GM12865 (cell line): ENCODE measurements around the gene ORC5.

Experiments
- DNase-seq: peaks from one replicate; pipeline ENCODE4 v3.0.0; 2010; ENCODE audit warnings: low read depth
- H3K4me3 ChIP-seq: 2 replicates; pipeline ENCODE4 v1.5.1; 2011; ENCODE audit warnings: mild to moderate bottlenecking, low read depth, low read length, control low read depth
- TF ChIP-seq, protein P1 (sequence below): IDR thresholded peaks from 2 replicates; pipeline ENCODE4 v1.5.1; 2011; ENCODE audit warnings: low read length, control low read depth, low read depth, inconsistent platforms; ENCODE audit not compliant: insufficient read depth; ENCODE audit errors: missing control alignments

Gene ORC5

GRCh38 chr7:104135760-104136558, 71.9 kb downstream of the ORC5 start:
- TF ChIP-seq, protein P1, sequence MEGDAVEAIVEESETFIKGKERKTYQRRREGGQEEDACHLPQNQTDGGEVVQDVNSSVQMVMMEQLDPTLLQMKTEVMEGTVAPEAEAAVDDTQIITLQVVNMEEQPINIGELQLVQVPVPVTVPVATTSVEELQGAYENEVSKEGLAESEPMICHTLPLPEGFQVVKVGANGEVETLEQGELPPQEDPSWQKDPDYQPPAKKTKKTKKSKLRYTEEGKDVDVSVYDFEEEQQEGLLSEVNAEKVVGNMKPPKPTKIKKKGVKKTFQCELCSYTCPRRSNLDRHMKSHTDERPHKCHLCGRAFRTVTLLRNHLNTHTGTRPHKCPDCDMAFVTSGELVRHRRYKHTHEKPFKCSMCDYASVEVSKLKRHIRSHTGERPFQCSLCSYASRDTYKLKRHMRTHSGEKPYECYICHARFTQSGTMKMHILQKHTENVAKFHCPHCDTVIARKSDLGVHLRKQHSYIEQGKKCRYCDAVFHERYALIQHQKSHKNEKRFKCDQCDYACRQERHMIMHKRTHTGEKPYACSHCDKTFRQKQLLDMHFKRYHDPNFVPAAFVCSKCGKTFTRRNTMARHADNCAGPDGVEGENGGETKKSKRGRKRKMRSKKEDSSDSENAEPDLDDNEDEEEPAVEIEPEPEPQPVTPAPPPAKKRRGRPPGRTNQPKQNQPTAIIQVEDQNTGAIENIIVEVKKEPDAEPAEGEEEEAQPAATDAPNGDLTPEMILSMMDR = no peak
- H3K4me3 ChIP-seq = no peak overlapping the region
- no peak for DNase-seq

DNA sequence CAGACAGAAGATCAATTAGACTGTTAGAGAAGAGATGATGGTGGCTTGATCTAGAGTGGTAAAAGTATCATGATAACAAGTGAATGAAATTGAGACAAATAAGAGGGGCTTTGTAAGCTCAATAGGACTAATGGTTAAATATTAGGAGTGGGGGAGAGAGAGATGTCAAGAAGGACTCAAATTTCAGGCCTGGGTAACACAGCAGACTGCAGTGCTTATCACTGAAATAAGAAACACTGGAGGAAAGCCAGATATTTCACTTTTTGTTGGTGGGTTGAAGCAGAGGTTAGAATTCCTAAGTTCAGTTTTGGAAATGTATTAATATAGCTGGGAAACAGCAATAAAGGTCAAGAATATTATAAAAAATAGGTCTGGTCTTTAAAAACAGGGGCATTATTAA, 74.6 kb downstream of the ORC5 start:
- H3K4me3 ChIP-seq = no peak overlapping the region
- DNase-seq = no peak
- TF ChIP-seq, protein P1 = no peak

DNA sequence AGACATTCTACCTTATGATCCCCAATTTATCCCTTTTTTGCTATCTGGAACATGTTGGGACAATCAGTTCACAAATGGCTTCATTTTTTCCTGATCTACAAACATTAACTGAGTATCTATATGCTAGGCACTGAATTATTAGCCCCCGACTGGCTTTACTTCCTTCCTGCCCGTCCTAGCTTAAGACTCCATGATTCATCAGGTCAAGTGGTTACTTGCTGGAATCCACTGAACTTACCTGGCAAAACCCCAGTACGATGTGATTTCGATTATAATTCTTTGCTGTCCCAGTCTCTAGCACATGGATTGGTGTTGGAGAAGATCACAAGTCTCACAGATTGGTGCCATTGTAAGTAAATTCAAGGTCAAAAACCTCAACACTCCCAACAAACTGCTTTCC, 77.1 kb downstream of the ORC5 start:
- DNase-seq = no peak
- H3K4me3 ChIP-seq = no peak overlapping the region
- TF ChIP-seq, protein P1 = no peak

GRCh38 chr7:104127204-104127603, 80.6 kb downstream of the ORC5 start:
- H3K4me3 ChIP-seq = no peak overlapping the region
- DNase-seq = no peak
- TF ChIP-seq, protein P1 = no peak

DNA sequence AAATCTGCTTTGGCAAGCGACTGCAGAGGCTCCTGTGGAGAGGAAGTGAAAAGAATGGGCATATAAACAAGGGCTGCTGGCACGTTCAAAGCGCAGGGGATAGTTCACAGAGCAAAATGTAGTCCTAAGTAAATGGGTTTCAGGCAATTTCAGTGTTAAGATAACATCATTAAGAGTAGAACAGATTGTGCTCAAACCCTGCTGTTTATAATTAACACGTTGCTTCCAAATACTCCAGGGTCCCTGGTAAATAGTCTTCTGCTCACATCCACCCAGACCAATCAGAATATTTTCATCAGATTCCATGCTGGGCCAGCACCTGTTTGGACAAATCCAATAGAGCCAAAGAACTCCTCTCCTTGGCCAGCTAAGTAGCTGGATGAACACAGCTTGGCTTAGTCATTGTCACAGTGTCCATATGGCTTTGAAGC, 81.4 kb downstream of the ORC5 start:
- DNase-seq = no peak
- TF ChIP-seq, protein P1 = no peak

DNA sequence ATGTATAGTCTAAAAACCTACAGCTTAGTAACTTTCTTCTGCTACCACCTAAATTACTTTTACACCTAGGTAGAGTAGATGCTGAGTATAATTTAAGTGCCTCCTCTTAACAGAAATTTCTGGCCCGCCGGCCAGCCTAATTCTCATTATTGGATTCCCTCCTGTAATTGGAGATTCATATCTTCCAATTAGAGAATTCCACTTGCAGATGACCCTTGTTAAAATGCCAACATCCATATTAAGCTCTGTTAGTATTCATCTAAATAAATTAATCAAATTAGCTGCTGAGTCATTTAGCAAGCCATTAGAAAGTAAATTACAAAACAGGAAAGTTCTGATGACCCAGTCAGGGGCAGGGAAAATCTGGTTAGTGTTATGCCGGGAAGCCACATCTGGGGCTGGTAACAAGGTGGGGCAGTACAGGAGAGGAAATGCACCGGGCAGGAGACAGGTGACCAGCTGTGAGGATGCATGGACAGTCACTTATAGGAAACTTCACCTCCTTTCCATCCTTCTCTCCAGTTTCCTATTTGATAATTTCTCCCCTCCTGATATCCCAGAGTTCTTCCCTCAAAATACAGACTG, 82.8 kb downstream of the ORC5 start:
- H3K4me3 ChIP-seq = no peak overlapping the region
- DNase-seq = no peak
- TF ChIP-seq, protein P1 = no peak

More for the DNA sequence above, 81.4 kb downstream of the ORC5 start:
- H3K4me3 ChIP-seq = no peak overlapping the region
